ENCODE results near the gene STK32C.

- TF ChIP-seq CTCF (IDR thresholded peaks at IDR 0.05) (no peak), EZH2 (IDR thresholded peaks at IDR 0.05) (no peak)
Observed at GRCh38 chr10:132181691-132182425, 125.9 kb downstream of the STK32C start.

Data from neural progenitor cell (in vitro differentiated cells).